ENCODE results near the gene WNT9B. TPM values are rescaled to one million over a fixed set of nuclear protein-coding genes. Genes with fewer than 3 reads are reported as not detected.
A peak's percentile ranks its signal among the peaks of the same experiment; 100 is the strongest.

The WNT9B gene
- total and polyA plus RNA-seq, 9 of the 15 experiments (the other 6 are each of a cell fraction or from before 2014, with no cell fraction given), result not detected

GRCh38 chr17:46886310-46886663 lies 34.9 kb downstream of the WNT9B start:
- Histone ChIP-seq H3K9me3 (replicated peaks; ENCODE audit: control insufficient read depth, insufficient read depth, low read depth, low read length) (no peaks in the 10 kb centered on the region), H3K4me3 (no peak overlapping the region), H3K36me3 (ENCODE audit: control insufficient read depth, insufficient read depth, low read length) (no peaks in the 10 kb centered on the region), H3K27me3 (ENCODE audit: control insufficient read depth in 2 of 2, insufficient read depth in 2 of 2, low read length in 2 of 2) (peaks cover 29 to 60% of the 10 kb centered on the region in 2 experiments), H3K27ac (ENCODE audit: extremely low read depth, low read depth, low read length) (no peak overlapping the region), H3K9me1 (ENCODE audit: control insufficient read depth, insufficient read depth, low read length) (no peaks in the 10 kb centered on the region), H3K4me1 (replicated peaks in 1 of 2; ENCODE audit: control insufficient read depth in 2 of 2, insufficient read depth in 2 of 2, low read length in 2 of 2) (peaks cover 11 to 19% of the 10 kb centered on the region in 2 experiments; a peak in 4 of 5 replicates), H2AFZ (ENCODE audit: low read depth, low read length) (no peak overlapping the region), H4K20me1 (replicated peaks; ENCODE audit: control insufficient read depth, insufficient read depth, low read length) (peaks cover 10% of the 10 kb centered on the region; the same call in 1 of the 2 replicates), H3K79me2 (ENCODE audit: control insufficient read depth, insufficient read depth, low read length) (no peaks in the 10 kb centered on the region), H3K9ac (ENCODE audit: insufficient read depth in 1 of 2, low read depth in 2 of 2, low read length in 2 of 2) (no peak overlapping the region), H3K4me2 (ENCODE audit: insufficient read depth, low read length) (no peak overlapping the region)
- no TSS peak for BruUV-seq (replicated peaks)
- DNase-seq (ENCODE audit: extremely low read depth in 1 of 4, low spot score in 3 of 4) (no peak), FAIRE-seq (no peak), ATAC-seq (no peak)
- intact Hi-C loops (cut with micrococcal nuclease), result no loop called here
- POLR2A ChIA-PET, result interaction anchor here (0.6 to 1.0 kb wide), 4 partner anchors 15 to 355 kb away, joined by 3 to 4 read pairs (median 3); no protein-coding TSS in a partner anchor
- no peak for TF ChIP-seq HSF4 (CRISPR knock-in tag; IDR thresholded peaks at IDR 0.05; ENCODE audit: borderline replicate concordance)
- no peak for TF ChIP-seq ZNF764 (CRISPR knock-in tag; IDR thresholded peaks at IDR 0.05; ENCODE audit: low read depth)
- no peak for TF ChIP-seq ZC3H4 (CRISPR knock-in tag; IDR thresholded peaks at IDR 0.05; ENCODE audit: borderline replicate concordance)
- TF ChIP-seq, protein P1, sequence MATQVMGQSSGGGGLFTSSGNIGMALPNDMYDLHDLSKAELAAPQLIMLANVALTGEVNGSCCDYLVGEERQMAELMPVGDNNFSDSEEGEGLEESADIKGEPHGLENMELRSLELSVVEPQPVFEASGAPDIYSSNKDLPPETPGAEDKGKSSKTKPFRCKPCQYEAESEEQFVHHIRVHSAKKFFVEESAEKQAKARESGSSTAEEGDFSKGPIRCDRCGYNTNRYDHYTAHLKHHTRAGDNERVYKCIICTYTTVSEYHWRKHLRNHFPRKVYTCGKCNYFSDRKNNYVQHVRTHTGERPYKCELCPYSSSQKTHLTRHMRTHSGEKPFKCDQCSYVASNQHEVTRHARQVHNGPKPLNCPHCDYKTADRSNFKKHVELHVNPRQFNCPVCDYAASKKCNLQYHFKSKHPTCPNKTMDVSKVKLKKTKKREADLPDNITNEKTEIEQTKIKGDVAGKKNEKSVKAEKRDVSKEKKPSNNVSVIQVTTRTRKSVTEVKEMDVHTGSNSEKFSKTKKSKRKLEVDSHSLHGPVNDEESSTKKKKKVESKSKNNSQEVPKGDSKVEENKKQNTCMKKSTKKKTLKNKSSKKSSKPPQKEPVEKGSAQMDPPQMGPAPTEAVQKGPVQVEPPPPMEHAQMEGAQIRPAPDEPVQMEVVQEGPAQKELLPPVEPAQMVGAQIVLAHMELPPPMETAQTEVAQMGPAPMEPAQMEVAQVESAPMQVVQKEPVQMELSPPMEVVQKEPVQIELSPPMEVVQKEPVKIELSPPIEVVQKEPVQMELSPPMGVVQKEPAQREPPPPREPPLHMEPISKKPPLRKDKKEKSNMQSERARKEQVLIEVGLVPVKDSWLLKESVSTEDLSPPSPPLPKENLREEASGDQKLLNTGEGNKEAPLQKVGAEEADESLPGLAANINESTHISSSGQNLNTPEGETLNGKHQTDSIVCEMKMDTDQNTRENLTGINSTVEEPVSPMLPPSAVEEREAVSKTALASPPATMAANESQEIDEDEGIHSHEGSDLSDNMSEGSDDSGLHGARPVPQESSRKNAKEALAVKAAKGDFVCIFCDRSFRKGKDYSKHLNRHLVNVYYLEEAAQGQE (IDR thresholded peaks at IDR 0.05; ENCODE audit: borderline replicate concordance), result no peak
- TF ChIP-seq, protein P1 (CRISPR knock-in tag; IDR thresholded peaks at IDR 0.05; ENCODE audit: low read depth), result no peak
- no peak for TF ChIP-seq NR2C1 (IDR thresholded peaks at IDR 0.05)
- TF ChIP-seq NR2C1 (tag; IDR thresholded peaks at IDR 0.05), result peak; percentile 57; the same call in 1 of the 2 replicates
- TF ChIP-seq, protein P2, sequence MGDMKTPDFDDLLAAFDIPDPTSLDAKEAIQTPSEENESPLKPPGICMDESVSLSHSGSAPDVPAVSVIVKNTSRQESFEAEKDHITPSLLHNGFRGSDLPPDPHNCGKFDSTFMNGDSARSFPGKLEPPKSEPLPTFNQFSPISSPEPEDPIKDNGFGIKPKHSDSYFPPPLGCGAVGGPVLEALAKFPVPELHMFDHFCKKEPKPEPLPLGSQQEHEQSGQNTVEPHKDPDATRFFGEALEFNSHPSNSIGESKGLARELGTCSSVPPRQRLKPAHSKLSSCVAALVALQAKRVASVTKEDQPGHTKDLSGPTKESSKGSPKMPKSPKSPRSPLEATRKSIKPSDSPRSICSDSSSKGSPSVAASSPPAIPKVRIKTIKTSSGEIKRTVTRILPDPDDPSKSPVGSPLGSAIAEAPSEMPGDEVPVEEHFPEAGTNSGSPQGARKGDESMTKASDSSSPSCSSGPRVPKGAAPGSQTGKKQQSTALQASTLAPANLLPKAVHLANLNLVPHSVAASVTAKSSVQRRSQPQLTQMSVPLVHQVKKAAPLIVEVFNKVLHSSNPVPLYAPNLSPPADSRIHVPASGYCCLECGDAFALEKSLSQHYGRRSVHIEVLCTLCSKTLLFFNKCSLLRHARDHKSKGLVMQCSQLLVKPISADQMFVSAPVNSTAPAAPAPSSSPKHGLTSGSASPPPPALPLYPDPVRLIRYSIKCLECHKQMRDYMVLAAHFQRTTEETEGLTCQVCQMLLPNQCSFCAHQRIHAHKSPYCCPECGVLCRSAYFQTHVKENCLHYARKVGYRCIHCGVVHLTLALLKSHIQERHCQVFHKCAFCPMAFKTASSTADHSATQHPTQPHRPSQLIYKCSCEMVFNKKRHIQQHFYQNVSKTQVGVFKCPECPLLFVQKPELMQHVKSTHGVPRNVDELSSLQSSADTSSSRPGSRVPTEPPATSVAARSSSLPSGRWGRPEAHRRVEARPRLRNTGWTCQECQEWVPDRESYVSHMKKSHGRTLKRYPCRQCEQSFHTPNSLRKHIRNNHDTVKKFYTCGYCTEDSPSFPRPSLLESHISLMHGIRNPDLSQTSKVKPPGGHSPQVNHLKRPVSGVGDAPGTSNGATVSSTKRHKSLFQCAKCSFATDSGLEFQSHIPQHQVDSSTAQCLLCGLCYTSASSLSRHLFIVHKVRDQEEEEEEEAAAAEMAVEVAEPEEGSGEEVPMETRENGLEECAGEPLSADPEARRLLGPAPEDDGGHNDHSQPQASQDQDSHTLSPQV (IDR thresholded peaks at IDR 0.05), result 0 out of 2 replicates have a peak, but pooled peaks have one; percentile 44
- TF ChIP-seq, protein P3, sequence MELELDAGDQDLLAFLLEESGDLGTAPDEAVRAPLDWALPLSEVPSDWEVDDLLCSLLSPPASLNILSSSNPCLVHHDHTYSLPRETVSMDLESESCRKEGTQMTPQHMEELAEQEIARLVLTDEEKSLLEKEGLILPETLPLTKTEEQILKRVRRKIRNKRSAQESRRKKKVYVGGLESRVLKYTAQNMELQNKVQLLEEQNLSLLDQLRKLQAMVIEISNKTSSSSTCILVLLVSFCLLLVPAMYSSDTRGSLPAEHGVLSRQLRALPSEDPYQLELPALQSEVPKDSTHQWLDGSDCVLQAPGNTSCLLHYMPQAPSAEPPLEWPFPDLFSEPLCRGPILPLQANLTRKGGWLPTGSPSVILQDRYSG (tag; conservative IDR thresholded peaks at IDR 0.05; ENCODE audit: low read depth), result peak; percentile 61; the same call in 1 of the 2 replicates
- TF ChIP-seq PTTG1 (tag; IDR thresholded peaks at IDR 0.05; ENCODE audit: low read depth), result peak; percentile 69
- in situ Hi-C loops (cut with MboI), result no loop called here
- CTCF ChIA-PET (ENCODE audit: low intra/inter-chr PET ratio), result no interaction called here
- WGBS (ENCODE audit: insufficient coverage, low coverage, missing lambda C conversion rate), result 0% methylated on average over 1 of the region's 1 CpG

Measured in K562 (cell line).